Choroid plexus epithelial cell (primary cell): ENCODE data around the gene SCAANT1.

Experiments used
- DNase-seq: peaks from one replicate; pipeline ENCODE4 v3.0.0-alpha.2; 2010; ENCODE audit warnings: low read depth
- H3K4me3 ChIP-seq: 2 replicates; pipeline ENCODE4 v1.5.1; 2011; ENCODE audit warnings: low read depth, mild to moderate bottlenecking, control low read depth, low read length, moderate library complexity
- CTCF ChIP-seq: conservative IDR thresholded peaks from 2 replicates; pipeline ENCODE4 v1.5.1; 2011; ENCODE audit warnings: low read depth, mild to moderate bottlenecking, control low read depth, inconsistent platforms, low read length, moderate library complexity

The SCAANT1 gene

GRCh38 chr3:63911873-63912767 lies at the start of gene SCAANT1:
TSS of gene SCAANT1 (minus strand) at chr3:63912383.
- peak within 1 kb of the TSS; percentile 77 for H3K4me3 ChIP-seq
- no peak for TF ChIP-seq CTCF

GRCh38 chr3:63961891-63962290 lies 49.7 kb upstream of the SCAANT1 start:
- peak; percentile 64 for TF ChIP-seq CTCF
- no peak overlapping the region for H3K4me3 ChIP-seq
- DNase-seq, result peak; percentile 75

More at GRCh38 chr3:63911873-63912767, at the start of gene SCAANT1:
- DNase-seq, result peak; percentile 95

DNA sequence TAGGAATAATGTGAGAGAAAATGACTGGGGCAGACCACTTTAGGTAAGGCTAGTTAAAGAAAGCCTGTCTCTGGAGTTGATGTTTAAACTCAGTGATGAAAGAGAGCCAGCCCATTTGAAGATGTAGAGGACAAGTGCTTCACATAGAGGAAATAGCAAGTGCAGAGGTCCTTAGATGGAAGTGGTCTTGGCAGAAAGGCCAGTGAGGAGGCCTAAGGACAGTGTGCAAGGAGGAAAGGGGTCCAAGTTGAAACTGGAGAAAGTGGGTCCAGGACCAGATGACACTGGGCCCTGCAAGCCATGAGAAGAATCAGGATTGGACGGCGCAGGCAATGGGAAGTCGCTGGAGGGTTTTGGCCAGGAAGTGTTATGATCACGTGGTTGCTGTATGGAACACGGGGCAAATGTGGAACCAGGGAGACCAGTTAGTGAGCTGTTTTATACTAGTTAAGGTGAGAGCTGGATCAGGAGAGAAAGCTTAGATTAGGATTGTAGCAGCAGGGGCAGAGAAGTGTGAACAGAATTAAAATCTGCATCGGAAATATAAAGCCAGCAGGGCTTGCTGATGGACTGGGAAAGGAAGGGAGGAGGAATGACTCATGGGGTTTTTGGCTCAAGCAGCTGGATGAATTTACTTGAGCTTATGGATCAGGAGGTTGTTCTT lies 48.0 kb upstream of the SCAANT1 start:
- TF ChIP-seq CTCF, result peak; percentile 20
- peak; percentile 85 for DNase-seq
- peak overlapping the region; percentile 23 for H3K4me3 ChIP-seq

GRCh38 chr3:63959146-63959545 lies 47.0 kb upstream of the SCAANT1 start:
- H3K4me3 ChIP-seq, result no peak overlapping the region
- no peak for DNase-seq
- TF ChIP-seq CTCF, result no peak

DNA sequence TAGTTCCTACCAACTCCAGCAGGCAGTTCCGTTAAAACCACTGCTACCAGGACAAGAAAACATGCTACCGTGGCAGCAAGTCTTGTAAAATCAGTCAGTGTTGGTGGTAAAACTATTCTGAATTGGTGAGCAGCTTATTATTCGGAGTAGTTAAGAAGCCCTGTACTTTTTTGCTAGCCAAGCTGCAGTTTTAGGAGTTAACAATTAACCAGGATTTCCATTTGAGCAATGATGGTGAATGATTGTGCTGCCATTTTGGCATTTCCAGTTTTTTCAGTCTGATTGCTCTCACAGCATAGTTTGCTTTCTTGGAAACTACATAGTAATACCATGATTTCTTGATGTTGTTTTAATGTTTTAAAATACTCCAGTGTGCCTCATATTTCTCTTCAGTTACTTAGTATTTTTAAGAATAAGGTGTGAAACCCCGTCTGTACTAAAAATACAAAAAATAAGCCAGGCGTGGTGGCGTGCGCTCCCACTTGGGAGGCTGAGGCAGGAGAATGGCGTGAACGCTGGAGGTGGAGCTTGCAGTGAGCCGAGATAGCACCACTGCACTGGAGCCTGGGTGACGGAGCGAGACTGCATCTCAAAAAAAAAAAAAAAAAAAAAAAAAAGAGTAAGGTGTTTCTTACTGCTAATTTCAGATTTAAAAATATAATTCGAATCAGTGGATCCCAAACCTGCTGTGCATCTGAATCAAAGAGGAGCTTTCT lies 43.8 kb upstream of the SCAANT1 start:
- no peak overlapping the region for H3K4me3 ChIP-seq
- DNase-seq, result no peak
- no peak for TF ChIP-seq CTCF

GRCh38 chr3:63955036-63955650 lies 43.0 kb upstream of the SCAANT1 start:
- TF ChIP-seq CTCF, result no peak
- no peak for DNase-seq
- H3K4me3 ChIP-seq, result no peak overlapping the region
